Upper lobe of right lung (tissue), 1 donor: Measurements from ENCODE around the gene EED. TPM values are rescaled to one million over a fixed set of nuclear protein-coding genes. Genes with fewer than 3 reads are reported as not detected.
"Not testable (repeated sequence)": the region's sequence is repeated elsewhere in the genome, so short reads cannot be mapped to it uniquely, and the experiment has no call there.

Experiments
- ATAC-seq: fragments of 200-7000 bp; cut with Tn5 transposase; one replicate; pipeline ENCODE4 v1.9.1; 2020; ENCODE audit warnings: mild to moderate bottlenecking, moderate library complexity
- DNase-seq: peaks from one replicate; pipeline ENCODE4 v3.0.0-alpha.2; 2020
- H3K27ac ChIP-seq: fragments of 200-600 bp; one replicate; pipeline ENCODE4 v1.8.0; 2022
- H3K27me3 ChIP-seq: fragments of 200-600 bp; one replicate; pipeline ENCODE4 v1.8.0; 2022; ENCODE audit warnings: mild to moderate bottlenecking
- H3K36me3 ChIP-seq: fragments of 200-600 bp; one replicate; pipeline ENCODE4 v1.8.0; 2022
- H3K4me1 ChIP-seq: fragments of 200-600 bp; one replicate; pipeline ENCODE4 v1.8.0; 2022
- H3K4me3 ChIP-seq: fragments of 200-600 bp; one replicate; pipeline ENCODE4 v1.8.0; 2022; ENCODE audit warnings: mild to moderate bottlenecking
- H3K9me3 ChIP-seq: fragments of 200-600 bp; one replicate; pipeline ENCODE4 v1.8.0; 2022
- CTCF ChIP-seq: fragments of 200-600 bp; IDR thresholded peaks from one replicate; pipeline ENCODE4 v1.8.0; 2022; ENCODE audit warnings: antibody characterized with exemption
- intact Hi-C: fragments of 100-400 bp; cut with DNase I; formaldehyde crosslinking; loops from one replicate; pipeline ENCODE4 v1.11.0; 2022
- total RNA-seq: library from RNA; stranded (reverse); fragmentation: NEBNext Ultra II Directional; extraction: Animal tissue kit (Norgen Biotek cat#: 25700); gene quantifications from one replicate; pipeline ENCODE4 v1.2.1, GENCODE V29; 2021
- donor health status: DM: no; HTN: yes; CAD: no; lungs with severe emphysema.

The EED gene
- total RNA-seq, 1 donor from 2014 or later: 21.3 TPM

- Histone ChIP-seq H3K27me3 (no peaks in the 10 kb centered on the region), H3K27ac (no peak overlapping the region), H3K4me3 (no peak overlapping the region), H3K36me3 (no peaks in the 10 kb centered on the region), H3K9me3 (no peaks in the 10 kb centered on the region), H3K4me1 (no peaks in the 10 kb centered on the region)
- intact Hi-C loops: loop anchor here (10.0 kb wide), 1 partner anchor 275 kb away; no protein-coding TSS in a partner anchor
- DNase-seq (no peak), ATAC-seq (peak; percentile 10)
- TF ChIP-seq CTCF: no peak
These were observed 25.0 kb upstream of the EED start for GRCh38 chr11:86219311-86220193.

GRCh38 chr11:86220653-86221052 is 23.9 kb upstream of the EED start:
- no peak overlapping the region for H3K4me3 ChIP-seq
- TF ChIP-seq CTCF: no peak
- no peaks in the 10 kb centered on the region for H3K36me3 ChIP-seq
- no peaks in the 10 kb centered on the region for H3K27me3 ChIP-seq
- peak; percentile 53 for ATAC-seq
- no peaks in the 10 kb centered on the region for H3K9me3 ChIP-seq
- H3K4me1 ChIP-seq: no peaks in the 10 kb centered on the region
- no peak overlapping the region for H3K27ac ChIP-seq
- intact Hi-C loops: no loop called here
- no peak for DNase-seq

- DNase-seq: no peak
- no peak for TF ChIP-seq CTCF
- no peak for ATAC-seq
- Histone ChIP-seq H3K36me3 (no peaks in the 10 kb centered on the region), H3K4me1 (no peaks in the 10 kb centered on the region), H3K4me3 (no peak overlapping the region), H3K9me3 (no peaks in the 10 kb centered on the region), H3K27me3 (no peaks in the 10 kb centered on the region), H3K27ac (no peak overlapping the region)
- intact Hi-C loops: no loop called here
These were observed 22.5 kb upstream of the EED start for GRCh38 chr11:86222081-86222480.

- DNase-seq, intact Hi-C loops, H3K27ac ChIP-seq: not testable (repeated sequence)
These were observed 20.0 kb upstream of the EED start for GRCh38 chr11:86224575-86224974.

DNA sequence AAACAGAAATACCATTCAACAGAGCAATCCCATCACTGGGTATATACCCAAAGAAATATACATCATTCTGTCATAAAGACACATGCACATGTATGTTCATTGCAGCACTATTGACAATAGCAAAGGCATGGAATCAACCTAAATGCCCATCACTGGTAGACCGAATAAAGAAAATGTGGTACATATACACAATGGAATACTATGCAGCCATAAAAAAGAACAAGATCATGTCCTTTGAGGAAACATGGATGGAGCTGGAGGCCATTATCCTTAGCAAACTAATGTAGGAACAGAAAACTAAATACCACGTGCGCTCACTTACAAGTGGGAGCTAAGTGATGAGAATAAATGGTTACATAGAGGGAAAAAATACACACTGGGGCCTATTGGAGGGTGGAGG is 19.2 kb upstream of the EED start:
- DNase-seq, H3K27ac ChIP-seq, H3K4me3 ChIP-seq, H3K27me3 ChIP-seq, ATAC-seq, H3K36me3 ChIP-seq, intact Hi-C loops, H3K4me1 ChIP-seq, H3K9me3 ChIP-seq: not testable (repeated sequence)

More at GRCh38 chr11:86224575-86224974, 20.0 kb upstream of the EED start:
- H3K4me3 ChIP-seq, H3K36me3 ChIP-seq, H3K4me1 ChIP-seq, H3K27me3 ChIP-seq, H3K9me3 ChIP-seq, ATAC-seq: not testable (repeated sequence)

DNA sequence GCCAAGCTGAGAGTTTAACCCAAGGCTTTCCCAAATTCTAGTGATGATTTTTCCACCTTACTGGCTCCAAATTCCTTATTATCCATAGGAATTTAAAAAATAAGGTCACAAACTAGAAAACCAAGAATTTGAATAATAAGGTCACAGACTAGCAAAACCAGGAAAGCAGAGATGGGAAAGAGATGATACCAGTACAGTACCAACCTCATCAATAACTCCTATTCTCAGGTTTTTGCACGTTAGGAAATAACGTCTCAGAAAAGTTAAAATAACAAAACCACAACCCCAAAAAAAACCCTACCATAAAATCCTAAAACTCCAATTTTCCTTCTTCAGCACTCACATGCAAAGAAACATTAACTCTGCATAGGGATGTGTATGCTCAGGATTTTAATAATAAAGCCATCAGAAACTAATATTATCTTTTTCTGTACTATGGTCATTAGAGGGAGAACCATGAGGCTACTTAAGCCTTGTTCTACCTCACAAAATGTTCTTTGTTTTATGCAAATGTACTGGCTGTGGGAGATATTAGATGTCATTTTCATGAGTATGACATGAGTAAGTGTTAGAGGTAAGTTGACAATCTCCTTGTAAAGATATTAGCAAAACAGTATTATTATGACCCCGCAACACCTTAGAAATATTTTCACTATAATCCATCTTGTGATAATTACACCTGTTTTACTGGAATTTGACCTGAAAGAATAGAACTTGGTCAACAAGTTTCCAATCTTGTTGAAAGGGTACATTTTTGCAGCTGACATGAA is 16.1 kb upstream of the EED start:
- ATAC-seq (no peak), DNase-seq (no peak)
- Histone ChIP-seq H3K27me3 (no peaks in the 10 kb centered on the region), H3K9me3 (no peaks in the 10 kb centered on the region), H3K27ac (no peak overlapping the region), H3K4me1 (no peaks in the 10 kb centered on the region), H3K4me3 (no peak overlapping the region), H3K36me3 (no peaks in the 10 kb centered on the region)
- no peak for TF ChIP-seq CTCF
- intact Hi-C loops: no loop called here

GRCh38 chr11:86229039-86229330 is 15.6 kb upstream of the EED start:
- H3K36me3 ChIP-seq, H3K4me1 ChIP-seq, H3K4me3 ChIP-seq, ATAC-seq, intact Hi-C loops, H3K27me3 ChIP-seq, H3K27ac ChIP-seq, H3K9me3 ChIP-seq, DNase-seq: not testable (repeated sequence)
